Ishikawa (cell line): Measurements from ENCODE around the gene CCNDBP1.

ENCODE experiments used
- CEBPB ChIP-seq: IDR thresholded peaks from 2 replicates; pipeline ENCODE4 v1.6.1; 2012
- CREB1 ChIP-seq: IDR thresholded peaks from 2 replicates; pipeline ENCODE4 v1.6.1; 2012; ENCODE audit warnings: low read depth
- EGR1 ChIP-seq: IDR thresholded peaks from 2 replicates; pipeline ENCODE4 v1.6.1; 2012
- EP300 ChIP-seq: IDR thresholded peaks from 2 replicates; pipeline ENCODE4 v1.6.1; 2012; ENCODE audit warnings: borderline replicate concordance
- FOXM1 ChIP-seq: IDR thresholded peaks from 2 replicates; pipeline ENCODE4 v1.6.1; 2012; ENCODE audit warnings: low read depth, borderline replicate concordance
- MAX ChIP-seq: IDR thresholded peaks from 2 replicates; pipeline ENCODE4 v1.6.1; 2012
- NFIC ChIP-seq: IDR thresholded peaks from 2 replicates; pipeline ENCODE4 v1.6.1; 2012
- RAD21 ChIP-seq: IDR thresholded peaks from 2 replicates; pipeline ENCODE4 v1.6.1; 2012; ENCODE audit warnings: low read depth
- REST ChIP-seq: IDR thresholded peaks from 2 replicates; pipeline ENCODE4 v1.6.1; 2012; ENCODE audit warnings: low read depth, mild to moderate bottlenecking
- TAF1 ChIP-seq: IDR thresholded peaks from 2 replicates; pipeline ENCODE4 v1.6.1; 2012; ENCODE audit warnings: low read depth, mild to moderate bottlenecking
- TCF12 ChIP-seq: IDR thresholded peaks from 2 replicates; pipeline ENCODE4 v1.6.1; 2012; ENCODE audit warnings: low read depth
- TEAD4 ChIP-seq: IDR thresholded peaks from 2 replicates; pipeline ENCODE4 v1.6.1; 2012
- USF1 ChIP-seq: IDR thresholded peaks from 2 replicates; pipeline ENCODE4 v1.6.1; 2012
- YY1 ChIP-seq: IDR thresholded peaks from 2 replicates; pipeline ENCODE4 v1.6.1; 2012; ENCODE audit warnings: low read depth
- ZBTB7A ChIP-seq: IDR thresholded peaks from 2 replicates; pipeline ENCODE4 v1.6.1; 2012; ENCODE audit warnings: low read depth

Gene CCNDBP1

GRCh38 chr15:43204016-43204901, 19.1 kb downstream of the CCNDBP1 start:
- no peak for TF ChIP-seq FOXM1
- TF ChIP-seq RAD21 = peak; percentile 57

- TF ChIP-seq CREB1 (no peak), EGR1 (no peak), NFIC (no peak), USF1 (no peak), TEAD4 (no peak), TCF12 (no peak), RAD21 (no peak), TAF1 (no peak), ZBTB7A (no peak), YY1 (no peak), MAX (no peak), EP300 (no peak), REST (no peak), CEBPB (no peak)
Measured at GRCh38 chr15:43206054-43206453, 20.9 kb downstream of the CCNDBP1 start.

- TF ChIP-seq EP300 = no peak
- TF ChIP-seq TCF12 = no peak
- TF ChIP-seq RAD21 = no peak
- TF ChIP-seq REST = no peak
- no peak for TF ChIP-seq EGR1
- no peak for TF ChIP-seq ZBTB7A
- TF ChIP-seq TEAD4 = no peak
- no peak for TF ChIP-seq MAX
- no peak for TF ChIP-seq FOXM1
- no peak for TF ChIP-seq YY1
- TF ChIP-seq CREB1 = no peak
- no peak for TF ChIP-seq CEBPB
- TF ChIP-seq TAF1 = no peak
- no peak for TF ChIP-seq USF1
Measured at GRCh38 chr15:43207024-43207423, 21.8 kb downstream of the CCNDBP1 start.

- TF ChIP-seq TCF12 (no peak), CEBPB (no peak), CREB1 (no peak), FOXM1 (no peak), TEAD4 (no peak), YY1 (no peak), ZBTB7A (no peak), NFIC (no peak), TAF1 (no peak)
Measured at GRCh38 chr15:43208052-43209002, 23.1 kb downstream of the CCNDBP1 start.

- TF ChIP-seq FOXM1 = no peak
- peak; percentile 15; the same call in 1 of the 2 replicates for TF ChIP-seq RAD21
Measured at GRCh38 chr15:43209059-43209824, 24.0 kb downstream of the CCNDBP1 start.
